ENCODE results near the gene KIRREL3. TPM values are rescaled to one million over a fixed set of nuclear protein-coding genes. Genes with fewer than 3 reads are reported as not detected.

KIRREL3 gene
- total RNA-seq, 3 donors from 2014 or later: 0.32 to 0.33 TPM; not detected in 1

GRCh38 chr11:126733685-126734084 is 266.9 kb downstream of the KIRREL3 start:
- DNase-seq (ENCODE audit: low spot score in 2 of 2): no peak
- no peaks in the 10 kb centered on the region for H3K36me3 ChIP-seq
- no peaks in the 10 kb centered on the region for H3K27me3 ChIP-seq
- intact Hi-C loops (cut with DNase I; ENCODE audit: low total_unique reads): no loop called here
- no peaks in the 10 kb centered on the region for H3K9me3 ChIP-seq
- H3K4me1 ChIP-seq: no peaks in the 10 kb centered on the region
- H3K4me3 ChIP-seq: no peak overlapping the region
- TF ChIP-seq POLR2A (IDR thresholded peaks at IDR 0.05) (no peak), POLR2AphosphoS5 (IDR thresholded peaks at IDR 0.05) (no peak)
- TF ChIP-seq, protein P1, sequence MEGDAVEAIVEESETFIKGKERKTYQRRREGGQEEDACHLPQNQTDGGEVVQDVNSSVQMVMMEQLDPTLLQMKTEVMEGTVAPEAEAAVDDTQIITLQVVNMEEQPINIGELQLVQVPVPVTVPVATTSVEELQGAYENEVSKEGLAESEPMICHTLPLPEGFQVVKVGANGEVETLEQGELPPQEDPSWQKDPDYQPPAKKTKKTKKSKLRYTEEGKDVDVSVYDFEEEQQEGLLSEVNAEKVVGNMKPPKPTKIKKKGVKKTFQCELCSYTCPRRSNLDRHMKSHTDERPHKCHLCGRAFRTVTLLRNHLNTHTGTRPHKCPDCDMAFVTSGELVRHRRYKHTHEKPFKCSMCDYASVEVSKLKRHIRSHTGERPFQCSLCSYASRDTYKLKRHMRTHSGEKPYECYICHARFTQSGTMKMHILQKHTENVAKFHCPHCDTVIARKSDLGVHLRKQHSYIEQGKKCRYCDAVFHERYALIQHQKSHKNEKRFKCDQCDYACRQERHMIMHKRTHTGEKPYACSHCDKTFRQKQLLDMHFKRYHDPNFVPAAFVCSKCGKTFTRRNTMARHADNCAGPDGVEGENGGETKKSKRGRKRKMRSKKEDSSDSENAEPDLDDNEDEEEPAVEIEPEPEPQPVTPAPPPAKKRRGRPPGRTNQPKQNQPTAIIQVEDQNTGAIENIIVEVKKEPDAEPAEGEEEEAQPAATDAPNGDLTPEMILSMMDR (IDR thresholded peaks at IDR 0.05): no peak
- no peak overlapping the region for H3K27ac ChIP-seq

DNA sequence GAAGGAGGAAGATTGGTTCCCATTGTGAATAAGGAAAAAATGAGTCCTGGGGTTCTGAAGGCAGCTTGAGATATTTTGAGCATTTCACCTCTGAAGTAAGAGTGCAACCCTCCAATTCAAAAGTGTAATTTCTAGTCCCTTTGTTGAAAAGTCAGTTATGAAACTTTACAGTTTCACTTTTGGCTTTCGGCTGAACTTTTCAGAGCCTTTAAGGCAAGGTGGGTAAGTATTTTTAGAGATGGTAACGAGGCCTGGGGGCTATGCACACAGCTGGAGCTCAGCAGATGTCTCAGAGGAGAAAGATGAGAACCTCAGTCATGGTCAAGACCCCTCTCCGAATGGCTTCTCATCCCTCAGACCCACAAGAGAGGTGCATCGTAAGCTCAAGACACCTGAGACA is 267.6 kb downstream of the KIRREL3 start:
- no peaks in the 10 kb centered on the region for H3K9me3 ChIP-seq
- no peak for TF ChIP-seq POLR2AphosphoS5 (IDR thresholded peaks at IDR 0.05)
- TF ChIP-seq, protein P1 (IDR thresholded peaks at IDR 0.05): no peak
- TF ChIP-seq POLR2A (IDR thresholded peaks at IDR 0.05): no peak
- H3K4me1 ChIP-seq: no peaks in the 10 kb centered on the region
- no peak overlapping the region for H3K4me3 ChIP-seq
- no peak overlapping the region for H3K27ac ChIP-seq
- no peaks in the 10 kb centered on the region for H3K36me3 ChIP-seq
- no peaks in the 10 kb centered on the region for H3K27me3 ChIP-seq
- no peak for DNase-seq (ENCODE audit: low spot score in 2 of 2)
- intact Hi-C loops (cut with DNase I; ENCODE audit: low total_unique reads): no loop called here

DNA sequence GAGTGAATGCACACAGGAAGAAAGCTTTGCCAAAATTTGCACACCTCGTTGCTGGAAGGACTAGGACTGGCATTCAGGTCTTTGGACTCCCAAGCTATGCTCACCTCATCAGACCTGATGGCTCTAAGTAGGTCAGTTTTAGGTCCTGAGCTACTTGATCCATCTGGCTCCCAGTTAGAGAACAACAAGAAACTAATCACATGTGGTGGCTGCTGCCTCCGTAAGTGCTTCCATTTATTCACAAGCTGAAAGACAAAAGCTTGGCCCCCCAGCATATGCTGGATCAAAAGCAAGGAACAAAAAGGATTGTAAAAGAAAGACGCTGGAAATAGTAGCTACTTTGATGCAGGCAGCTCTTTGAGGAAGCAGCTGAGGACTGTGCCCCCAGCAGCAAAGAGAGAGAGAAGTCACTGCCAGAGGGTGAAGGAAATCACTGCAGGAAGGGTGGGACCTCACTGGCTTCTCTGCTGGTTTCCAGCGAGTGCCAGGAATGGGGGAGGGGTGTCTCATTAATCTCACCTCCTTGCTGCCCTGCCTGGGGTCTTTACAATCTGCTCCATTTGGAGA is 268.9 kb downstream of the KIRREL3 start:
- Histone ChIP-seq H3K36me3 (no peaks in the 10 kb centered on the region), H3K27ac (no peak overlapping the region), H3K4me1 (no peaks in the 10 kb centered on the region), H3K27me3 (no peaks in the 10 kb centered on the region), H3K4me3 (no peak overlapping the region), H3K9me3 (no peaks in the 10 kb centered on the region)
- TF ChIP-seq POLR2A (IDR thresholded peaks at IDR 0.05): no peak
- TF ChIP-seq, protein P1 (IDR thresholded peaks at IDR 0.05): no peak
- no peak for TF ChIP-seq POLR2AphosphoS5 (IDR thresholded peaks at IDR 0.05)
- intact Hi-C loops (cut with DNase I; ENCODE audit: low total_unique reads): no loop called here
- DNase-seq (ENCODE audit: low spot score in 2 of 2): no peak

GRCh38 chr11:126727381-126727780 is 273.2 kb downstream of the KIRREL3 start:
- intact Hi-C loops (cut with DNase I; ENCODE audit: low total_unique reads): no loop called here
- H3K36me3 ChIP-seq: no peaks in the 10 kb centered on the region
- TF ChIP-seq POLR2AphosphoS5 (IDR thresholded peaks at IDR 0.05): no peak
- TF ChIP-seq, protein P1 (IDR thresholded peaks at IDR 0.05): no peak

GRCh38 chr11:126725521-126725920 is 275.0 kb downstream of the KIRREL3 start:
- Histone ChIP-seq H3K4me3 (no peak overlapping the region), H3K27ac (no peak overlapping the region), H3K36me3 (no peaks in the 10 kb centered on the region), H3K27me3 (no peaks in the 10 kb centered on the region), H3K9me3 (no peaks in the 10 kb centered on the region), H3K4me1 (no peaks in the 10 kb centered on the region)
- TF ChIP-seq POLR2AphosphoS5 (IDR thresholded peaks at IDR 0.05) (no peak), POLR2A (IDR thresholded peaks at IDR 0.05) (no peak)
- TF ChIP-seq, protein P1 (IDR thresholded peaks at IDR 0.05): no peak
- no peak for DNase-seq (ENCODE audit: low spot score in 2 of 2)
- intact Hi-C loops (cut with DNase I; ENCODE audit: low total_unique reads): no loop called here

More at GRCh38 chr11:126727381-126727780, 273.2 kb downstream of the KIRREL3 start:
- H3K4me1 ChIP-seq: no peaks in the 10 kb centered on the region
- H3K4me3 ChIP-seq: no peak overlapping the region
- no peak for DNase-seq (ENCODE audit: low spot score in 2 of 2)
- H3K9me3 ChIP-seq: no peaks in the 10 kb centered on the region
- H3K27me3 ChIP-seq: no peaks in the 10 kb centered on the region
- H3K27ac ChIP-seq: no peak overlapping the region
